ENCODE data around the gene DLK2.
"Not testable (repeated sequence)": the region's sequence is repeated elsewhere in the genome, so short reads cannot be mapped to it uniquely, and the experiment has no call there.

Gene DLK2

DNA sequence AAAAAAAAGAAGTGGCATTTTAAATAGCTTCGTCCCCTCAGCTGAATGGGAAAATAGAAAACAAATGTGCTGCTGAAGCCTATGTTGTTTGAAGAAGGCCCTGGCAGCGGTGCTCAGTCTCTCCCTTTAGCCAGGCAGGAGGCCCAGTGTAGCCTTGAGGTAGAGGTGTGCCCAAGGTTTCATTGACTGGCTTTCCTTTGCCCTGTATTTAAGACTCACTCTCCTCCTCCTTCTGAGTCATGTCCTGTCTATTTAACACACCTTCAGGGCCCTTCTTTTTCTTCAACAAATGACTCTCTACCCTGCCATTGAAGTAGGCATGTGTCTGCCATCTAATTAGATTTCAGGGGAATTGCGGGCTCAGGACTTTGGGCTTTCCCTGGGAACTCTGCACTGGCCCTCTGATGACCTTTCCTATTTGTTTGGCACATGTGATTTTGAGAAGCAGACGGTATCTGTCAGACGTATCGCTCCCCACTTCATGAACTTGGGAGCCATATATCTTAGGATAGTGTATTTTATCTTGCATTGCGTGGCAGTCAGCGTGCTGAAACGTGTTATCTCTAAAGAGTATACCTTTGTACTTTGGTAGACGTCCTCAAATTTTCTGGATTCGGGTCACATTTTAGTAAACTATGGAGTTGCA lies 26.4 kb upstream of the DLK2 start:
- no peak for DNase-seq (ENCODE audit: low read depth)

DNA sequence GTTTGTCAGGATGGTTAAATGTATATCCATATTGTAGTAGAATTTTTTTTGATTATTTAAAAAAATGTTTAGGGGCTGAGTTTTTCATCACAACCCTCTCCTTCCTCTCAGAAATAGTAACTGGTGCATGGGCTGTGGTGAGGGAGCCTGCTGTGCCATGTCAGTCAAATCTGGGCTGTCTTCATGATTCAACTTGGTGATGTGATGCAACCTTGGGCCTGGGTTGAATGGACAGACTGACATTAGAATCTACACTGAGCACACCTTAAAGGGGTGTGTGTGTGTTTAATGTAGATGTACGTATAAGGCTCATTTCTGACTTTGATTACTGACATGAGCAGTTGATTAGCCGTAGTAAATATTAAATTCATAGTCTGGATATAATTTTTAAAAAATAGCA lies 25.7 kb upstream of the DLK2 start:
- DNase-seq (ENCODE audit: low read depth): no peak

DNA sequence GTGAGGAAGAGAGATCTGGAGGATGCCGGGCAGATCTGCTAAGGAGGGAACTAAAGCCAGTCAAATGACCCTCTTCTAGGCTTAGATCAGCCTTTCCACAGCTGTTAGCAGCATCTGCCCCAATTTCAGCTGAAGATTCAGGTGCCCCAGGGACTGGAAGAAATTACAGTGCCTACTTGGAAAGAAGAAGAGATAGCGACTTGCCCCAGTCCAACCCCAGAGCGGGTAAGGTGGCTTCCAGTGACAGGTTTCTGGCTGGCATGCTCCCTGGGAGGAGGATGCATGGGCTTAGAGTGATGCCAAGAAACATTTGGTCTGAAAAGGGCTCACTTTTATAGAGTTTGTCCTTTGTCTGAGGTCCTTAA lies 22.6 kb upstream of the DLK2 start:
- no peak for DNase-seq (ENCODE audit: low read depth)

DNA sequence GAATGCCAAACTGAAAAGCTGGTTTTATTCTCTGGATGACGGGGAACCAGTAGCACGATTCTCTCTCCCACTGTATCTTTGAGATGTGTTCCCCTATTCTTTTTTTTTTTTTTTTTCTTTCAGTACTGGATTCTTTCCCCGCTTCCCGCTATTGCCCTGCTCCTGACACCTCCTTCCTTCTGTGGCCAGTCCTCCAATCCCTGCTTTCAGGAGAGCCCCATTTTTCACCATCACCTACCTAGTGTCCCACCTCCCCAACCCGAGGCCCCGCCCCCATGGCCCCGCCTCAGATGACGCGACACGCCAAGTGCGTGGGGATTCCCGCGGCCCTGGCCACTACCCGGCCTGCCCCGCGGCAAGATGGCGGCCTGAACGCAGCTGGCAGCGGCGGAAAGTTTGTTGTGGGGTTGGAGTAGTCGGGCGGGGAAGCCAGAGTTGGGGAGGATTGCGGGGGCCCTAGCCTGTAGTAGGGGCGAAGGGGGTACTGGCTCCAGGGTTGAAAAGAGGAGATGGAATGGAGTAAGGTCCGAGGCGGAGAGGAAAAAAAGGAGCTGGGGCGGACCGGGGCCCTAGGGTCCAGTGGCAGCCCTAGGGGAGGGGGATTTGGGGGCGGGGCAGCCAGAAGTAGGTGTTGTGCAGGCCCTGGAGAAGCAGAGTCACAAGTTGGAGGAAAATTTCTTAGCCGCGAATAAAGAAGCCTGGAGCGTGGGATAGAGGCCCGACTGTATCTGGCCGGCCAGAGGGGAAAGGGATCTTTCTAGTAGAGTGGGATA lies 22.1 kb upstream of the DLK2 start, which contains the start of gene TJAP1:
TSS of gene TJAP1 (plus strand) at position 336 of the 773 bp plus-strand sequence. CDS start 21,432 bp downstream, outside the sequence.
- DNase-seq (ENCODE audit: low read depth): peak; percentile 70

GRCh38 chr6:43476746-43477145 lies 21.4 kb upstream of the DLK2 start:
- no peak for DNase-seq (ENCODE audit: low read depth)

GRCh38 chr6:43475516-43475915 lies 20.2 kb upstream of the DLK2 start:
- no peak for DNase-seq (ENCODE audit: low read depth)

DNA sequence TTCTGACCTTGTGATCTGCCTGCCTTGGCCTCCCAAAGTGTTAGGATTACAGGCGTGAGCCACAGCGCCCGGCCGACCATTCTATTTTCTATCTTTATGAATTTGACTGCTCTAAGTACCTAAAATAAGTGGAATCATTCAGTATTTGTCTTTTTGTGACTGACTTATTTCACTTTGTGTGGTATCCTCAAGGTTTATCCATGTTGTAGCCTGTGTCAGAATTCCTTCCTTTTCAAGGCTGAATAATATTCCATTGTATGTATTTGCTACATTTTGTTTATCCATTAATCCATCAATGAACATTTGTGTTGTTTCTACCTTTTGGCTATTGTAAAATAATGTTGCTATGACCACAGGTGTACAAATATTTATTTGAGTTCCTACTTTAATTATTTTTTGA lies 17.2 kb upstream of the DLK2 start:
- no peak for DNase-seq (ENCODE audit: low read depth)

DNA sequence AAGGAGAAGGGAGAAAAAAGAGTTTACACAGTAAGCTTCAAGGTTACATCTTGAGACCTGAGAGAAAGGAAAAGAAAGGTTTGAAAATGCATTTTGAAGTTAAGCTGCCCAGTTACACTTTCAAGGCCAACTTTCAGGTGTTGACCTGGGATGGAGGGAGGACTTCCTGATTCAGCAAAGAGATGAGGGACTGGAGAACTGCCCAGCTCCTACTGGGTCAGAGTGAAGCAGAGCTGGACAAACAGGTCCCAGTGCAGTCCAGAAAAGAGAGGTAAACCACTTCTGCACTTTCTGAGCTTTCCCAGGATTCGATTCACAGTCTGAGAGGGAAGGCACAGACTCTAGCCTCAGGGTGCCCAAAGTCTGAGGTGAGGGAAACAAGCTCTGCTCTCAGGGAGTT lies 16.1 kb upstream of the DLK2 start:
- DNase-seq (ENCODE audit: low read depth): no peak

DNA sequence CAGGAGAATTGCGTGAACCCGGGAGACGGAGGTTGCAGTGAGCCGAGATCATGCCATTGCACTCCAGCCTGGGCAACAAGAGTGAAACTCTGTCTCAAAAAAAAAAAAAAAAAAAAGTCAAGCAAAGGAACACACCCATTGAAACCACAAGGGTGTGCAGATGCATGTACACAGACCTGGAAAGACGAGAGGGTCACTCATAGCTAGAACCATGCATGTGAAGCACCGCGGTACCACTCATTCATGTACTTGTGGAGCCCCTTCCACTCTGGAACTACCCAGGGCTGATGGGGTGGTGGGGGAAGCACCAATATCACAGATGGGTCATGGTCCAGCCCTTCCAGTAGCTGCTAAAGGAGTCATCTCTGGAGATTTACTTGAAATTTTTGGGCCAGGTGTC lies 14.6 kb upstream of the DLK2 start:
- DNase-seq (ENCODE audit: low read depth): no peak

- DNase-seq (ENCODE audit: low read depth): no peak
These were observed 13.7 kb upstream of the DLK2 start for GRCh38 chr6:43468748-43469681.

GRCh38 chr6:43468240-43468639 lies 12.9 kb upstream of the DLK2 start:
- DNase-seq (ENCODE audit: low read depth): no peak

- no peak for DNase-seq (ENCODE audit: low read depth)
These were observed 12.4 kb upstream of the DLK2 start for GRCh38 chr6:43467752-43468151.

- not testable (repeated sequence) for DNase-seq (ENCODE audit: low read depth)
These were observed 11.9 kb upstream of the DLK2 start for GRCh38 chr6:43467265-43467664.

- no peak for DNase-seq (ENCODE audit: low read depth)
These were observed 10.6 kb upstream of the DLK2 start for GRCh38 chr6:43465948-43466347.

- DNase-seq (ENCODE audit: low read depth): no peak
These were observed 9.0 kb upstream of the DLK2 start for GRCh38 chr6:43464337-43464736.

DNA sequence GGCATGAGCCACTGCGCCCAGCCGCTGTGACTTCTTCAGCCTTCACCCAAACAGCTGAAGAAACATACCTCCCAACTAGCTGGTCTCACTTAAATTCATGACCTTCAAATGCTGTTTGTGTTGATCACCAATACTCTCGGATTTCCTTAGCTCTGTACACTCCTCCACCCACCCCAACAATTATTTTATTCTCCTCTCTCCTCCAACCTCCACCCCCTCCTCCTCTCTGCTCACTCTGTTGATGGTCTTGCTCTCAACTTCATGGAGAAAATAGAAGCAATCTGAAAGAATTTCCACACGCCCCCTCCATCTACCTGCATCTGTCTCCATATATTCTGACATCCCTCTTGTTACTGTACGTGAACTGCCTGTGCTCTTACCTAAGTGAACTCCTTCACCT lies 6.6 kb upstream of the DLK2 start:
- no peak for DNase-seq (ENCODE audit: low read depth)

GRCh38 chr6:43460032-43460431 lies 4.7 kb upstream of the DLK2 start:
- DNase-seq (ENCODE audit: low read depth): no peak

- DNase-seq (ENCODE audit: low read depth): no peak
These were observed 4.2 kb upstream of the DLK2 start for GRCh38 chr6:43459535-43459934.

GRCh38 chr6:43458154-43458553 lies 2.8 kb upstream of the DLK2 start:
- DNase-seq (ENCODE audit: low read depth): not testable (repeated sequence)

DNA sequence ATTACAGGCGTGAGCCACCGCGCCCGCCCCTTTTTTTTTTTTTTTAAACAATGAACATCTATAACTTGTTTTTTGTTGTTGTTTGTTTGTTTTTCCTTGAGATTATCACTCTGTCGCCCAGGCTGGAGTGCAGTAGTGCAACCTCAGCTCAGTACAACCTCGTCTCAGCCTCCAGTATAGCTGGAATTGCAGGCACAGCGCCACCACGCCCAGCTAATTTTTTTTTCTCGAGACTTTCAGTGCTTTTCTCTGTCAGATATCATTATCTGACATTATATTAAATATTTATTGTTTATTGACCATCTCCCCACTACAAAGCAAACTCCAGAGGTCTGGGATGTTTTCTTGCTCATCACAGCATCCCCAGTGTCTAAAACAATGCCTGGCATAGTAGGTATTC lies 2.3 kb upstream of the DLK2 start:
- DNase-seq (ENCODE audit: low read depth): no peak

- DNase-seq (ENCODE audit: low read depth): peak; percentile 51
These were observed 435 bp downstream of the DLK2 start for GRCh38 chr6:43454696-43455530.

GRCh38 chr6:43454290-43454695 lies 1.1 kb downstream of the DLK2 start:
- DNase-seq (ENCODE audit: low read depth): no peak

Measured in HS-27A (cell line).